ENCODE measurements around the gene SGCG.

DNA sequence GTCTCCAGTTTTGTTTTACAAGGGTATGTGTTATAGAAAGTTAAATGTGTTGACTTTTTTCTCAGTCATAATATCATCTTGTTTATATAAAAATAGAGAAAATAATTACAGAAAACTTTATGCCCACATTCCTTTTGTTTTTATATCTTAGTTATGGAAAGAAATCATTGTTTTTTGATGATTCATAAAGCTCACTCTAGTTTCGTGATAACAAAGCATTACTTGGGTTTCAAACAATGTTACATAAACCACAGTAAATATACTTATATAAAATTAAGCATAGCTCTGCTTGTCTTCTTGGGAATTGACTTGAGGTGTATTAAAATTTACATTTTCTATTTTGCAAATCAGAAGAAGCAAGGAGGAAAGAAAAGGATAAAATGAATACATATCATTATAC is 111.8 kb downstream of the SGCG start:
- TF ChIP-seq, protein P1, sequence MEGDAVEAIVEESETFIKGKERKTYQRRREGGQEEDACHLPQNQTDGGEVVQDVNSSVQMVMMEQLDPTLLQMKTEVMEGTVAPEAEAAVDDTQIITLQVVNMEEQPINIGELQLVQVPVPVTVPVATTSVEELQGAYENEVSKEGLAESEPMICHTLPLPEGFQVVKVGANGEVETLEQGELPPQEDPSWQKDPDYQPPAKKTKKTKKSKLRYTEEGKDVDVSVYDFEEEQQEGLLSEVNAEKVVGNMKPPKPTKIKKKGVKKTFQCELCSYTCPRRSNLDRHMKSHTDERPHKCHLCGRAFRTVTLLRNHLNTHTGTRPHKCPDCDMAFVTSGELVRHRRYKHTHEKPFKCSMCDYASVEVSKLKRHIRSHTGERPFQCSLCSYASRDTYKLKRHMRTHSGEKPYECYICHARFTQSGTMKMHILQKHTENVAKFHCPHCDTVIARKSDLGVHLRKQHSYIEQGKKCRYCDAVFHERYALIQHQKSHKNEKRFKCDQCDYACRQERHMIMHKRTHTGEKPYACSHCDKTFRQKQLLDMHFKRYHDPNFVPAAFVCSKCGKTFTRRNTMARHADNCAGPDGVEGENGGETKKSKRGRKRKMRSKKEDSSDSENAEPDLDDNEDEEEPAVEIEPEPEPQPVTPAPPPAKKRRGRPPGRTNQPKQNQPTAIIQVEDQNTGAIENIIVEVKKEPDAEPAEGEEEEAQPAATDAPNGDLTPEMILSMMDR (IDR thresholded peaks at IDR 0.05; ENCODE audit: low read depth, low read length) = no peak
- TF ChIP-seq, protein P2, sequence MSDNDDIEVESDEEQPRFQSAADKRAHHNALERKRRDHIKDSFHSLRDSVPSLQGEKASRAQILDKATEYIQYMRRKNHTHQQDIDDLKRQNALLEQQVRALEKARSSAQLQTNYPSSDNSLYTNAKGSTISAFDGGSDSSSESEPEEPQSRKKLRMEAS (IDR thresholded peaks at IDR 0.05; ENCODE audit: low read depth, low read length) = no peak
- TF ChIP-seq MYC (IDR thresholded peaks at IDR 0.05; ENCODE audit: low read depth, low read length) (no peak), POLR2A (IDR thresholded peaks at IDR 0.05; ENCODE audit: extremely low read depth, insufficient read length) (no peak)
